Measurements from ENCODE around the gene SLC25A48.
A peak's percentile ranks its signal among the peaks of the same experiment; 100 is the strongest.
"Not testable (repeated sequence)": the region's sequence is repeated elsewhere in the genome, so short reads cannot be mapped to it uniquely, and the experiment has no call there.

Gene SLC25A48

DNA sequence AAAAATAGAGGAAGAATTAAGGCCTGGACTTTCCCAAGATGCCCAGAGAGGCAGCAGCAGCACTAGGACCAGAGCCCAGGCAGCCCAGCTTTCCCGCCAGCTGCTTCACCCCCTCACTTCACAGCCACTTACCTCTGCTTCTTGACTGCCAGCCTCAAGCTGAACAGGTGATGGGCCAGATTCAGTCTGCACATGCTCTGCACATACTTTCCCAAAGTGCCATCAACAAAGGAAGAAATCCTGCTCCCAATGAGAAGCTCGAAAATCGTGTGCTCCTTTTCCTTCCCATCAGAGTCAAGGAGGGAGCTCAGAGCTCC is 4.1 kb upstream of the SLC25A48 start:
- DNase-seq, result no peak

GRCh38 chr5:135830876-135831275 is 3.6 kb upstream of the SLC25A48 start:
- DNase-seq, result no peak

DNA sequence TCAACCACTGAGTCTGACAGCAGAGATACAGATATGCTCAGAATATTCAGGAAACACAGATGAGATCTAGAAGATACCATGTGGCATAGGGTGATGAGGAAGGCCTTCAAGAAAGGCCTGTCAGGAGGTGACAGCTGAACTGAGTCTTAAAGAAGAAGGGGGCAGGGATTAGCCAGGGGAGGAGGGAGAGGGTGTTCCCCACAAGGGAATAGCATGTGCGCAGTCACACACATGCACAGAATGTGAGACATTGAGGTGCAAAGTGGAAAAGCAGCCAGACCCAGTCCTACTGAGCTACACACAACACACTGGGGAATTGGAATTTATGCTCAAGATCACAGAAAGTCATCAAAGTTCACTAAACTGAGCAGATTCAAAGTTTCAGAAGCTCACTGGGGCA is 3.0 kb upstream of the SLC25A48 start:
- no peak for DNase-seq

- DNase-seq, result no peak
These were observed 2.5 kb upstream of the SLC25A48 start for GRCh38 chr5:135831851-135832555.

DNA sequence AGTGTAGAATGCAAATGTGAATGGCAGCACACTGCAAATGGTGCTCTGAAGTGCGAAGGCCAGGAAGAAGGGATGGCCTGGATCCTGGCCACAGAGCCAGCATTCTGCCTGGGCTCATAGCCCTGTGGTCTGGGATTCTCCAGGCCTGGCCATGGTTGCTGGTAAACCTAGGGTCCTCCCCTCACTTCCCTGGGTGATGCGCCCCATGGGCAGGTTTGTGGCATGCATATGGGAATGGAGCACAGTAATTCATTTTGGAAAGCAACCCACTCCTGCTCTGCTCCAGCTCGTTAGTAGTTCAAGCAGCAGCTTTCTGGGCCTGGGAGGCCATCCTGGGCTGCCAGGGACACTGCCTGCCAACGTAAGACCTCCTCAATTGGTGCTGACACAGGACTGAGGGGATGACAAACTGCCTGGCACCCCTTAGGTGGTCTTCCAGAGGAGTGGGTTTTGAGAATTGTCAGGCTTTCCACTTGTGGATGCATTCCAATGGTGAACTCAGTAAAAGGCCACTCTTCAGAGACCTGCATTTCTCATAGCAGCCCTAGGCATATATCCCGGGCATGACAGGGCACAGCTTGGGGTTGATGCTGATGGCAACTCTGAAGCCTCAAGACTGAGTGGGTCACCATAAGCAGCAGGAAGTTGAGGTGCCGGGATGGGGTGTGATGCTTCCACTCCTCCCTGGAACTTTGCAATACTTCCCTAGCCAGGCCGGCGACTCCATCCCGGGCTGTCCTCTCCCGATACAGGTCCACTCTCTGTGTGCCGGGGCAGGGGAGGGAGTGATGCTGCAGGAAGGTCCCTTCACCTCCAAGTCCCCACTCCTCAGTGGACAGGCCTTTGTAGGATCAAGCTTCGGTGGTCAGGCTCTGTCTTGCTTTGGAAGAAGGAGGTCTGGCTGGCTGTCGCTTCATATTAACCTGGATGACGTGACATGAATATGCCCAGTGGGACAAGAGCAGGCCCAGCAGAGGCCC is 1.2 kb upstream of the SLC25A48 start:
- DNase-seq, result no peak

DNA sequence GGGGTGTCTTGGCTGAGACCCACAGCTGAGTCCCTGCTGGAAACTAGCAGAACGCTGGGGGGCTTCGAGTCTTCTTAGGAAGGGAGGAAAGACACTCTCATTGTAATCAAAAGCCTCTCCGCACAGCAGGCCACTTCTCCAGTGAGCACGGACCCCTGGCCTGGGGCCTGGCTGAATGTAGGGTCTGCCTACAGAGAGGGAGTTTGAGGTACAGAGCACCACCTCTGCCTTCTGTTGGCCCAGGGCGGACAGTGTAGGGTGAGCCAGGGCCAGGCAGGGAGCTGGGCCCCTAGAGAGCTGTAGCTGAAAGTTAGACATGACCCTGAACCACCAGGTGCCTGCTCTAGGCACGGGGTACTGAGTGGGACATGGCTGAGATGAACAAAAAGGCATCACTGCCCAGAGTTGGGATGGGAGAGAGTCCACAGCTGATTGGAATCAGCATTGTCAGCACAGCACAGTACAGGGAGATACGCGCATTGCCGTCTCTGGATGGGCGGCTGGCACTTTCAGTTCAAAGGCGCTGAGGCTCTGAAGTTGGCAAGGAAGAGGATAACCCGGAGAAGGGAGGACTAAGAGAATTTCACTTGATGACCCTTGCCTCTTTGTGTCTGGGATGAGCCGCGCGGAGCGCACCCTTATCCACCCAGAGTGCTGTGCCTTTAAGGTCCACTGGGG is 363 bp upstream of the SLC25A48 start:
- DNase-seq, result peak; percentile 35 to 65

- no peak for DNase-seq
These were observed 1.3 kb downstream of the SLC25A48 start for GRCh38 chr5:135835766-135836165.

- DNase-seq, result not testable (repeated sequence)
These were observed 3.9 kb downstream of the SLC25A48 start for GRCh38 chr5:135838395-135838794.

- no peak for DNase-seq
These were observed 5.1 kb downstream of the SLC25A48 start for GRCh38 chr5:135839566-135839965.

- DNase-seq, result no peak
These were observed 6.5 kb downstream of the SLC25A48 start for GRCh38 chr5:135840959-135841358.

- DNase-seq, result peak; percentile 63 to 84
These were observed 8.3 kb downstream of the SLC25A48 start for GRCh38 chr5:135842737-135843136.

- DNase-seq, result peak; percentile 66 to 83
These were observed 9.3 kb downstream of the SLC25A48 start for GRCh38 chr5:135843571-135844337.

DNA sequence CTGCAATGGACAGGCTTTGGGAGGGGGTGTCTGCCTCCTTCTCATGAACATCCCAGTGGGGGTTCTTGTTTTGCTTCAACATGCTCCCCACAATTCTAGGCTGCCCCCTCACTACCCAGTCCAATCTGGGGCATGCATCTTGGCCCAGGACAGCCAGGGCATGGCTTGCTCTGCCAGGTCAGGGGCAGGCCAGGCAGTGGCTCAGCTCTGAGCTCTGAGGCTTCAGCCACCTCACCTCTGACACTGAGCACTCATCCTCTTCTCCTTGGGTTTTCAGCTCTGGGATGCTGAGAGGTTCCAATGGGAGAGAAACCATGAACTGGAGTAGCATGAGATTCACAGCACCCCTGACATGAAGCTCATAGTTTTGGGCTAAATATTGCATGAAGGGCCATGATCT is 11.8 kb downstream of the SLC25A48 start:
- no peak for DNase-seq

DNA sequence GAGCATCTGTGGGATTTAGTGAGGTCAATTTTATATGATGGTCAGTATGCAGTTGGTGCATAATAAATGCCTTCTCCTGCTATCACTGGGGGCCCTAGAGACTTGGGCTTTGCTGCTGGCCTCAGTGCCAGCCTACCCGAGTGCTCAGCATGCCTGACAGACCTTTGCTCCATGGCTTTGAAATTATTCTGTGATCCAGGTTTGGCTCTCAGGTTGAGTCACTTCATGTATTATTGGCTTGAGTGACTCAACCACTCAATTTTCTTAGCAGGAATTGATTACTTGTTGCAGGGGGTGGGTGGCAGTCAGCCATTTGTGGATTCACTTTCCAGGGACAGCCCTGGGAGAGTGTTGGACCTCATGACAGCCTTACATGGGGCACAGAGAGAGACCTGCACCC is 13.5 kb downstream of the SLC25A48 start:
- no peak for DNase-seq

DNA sequence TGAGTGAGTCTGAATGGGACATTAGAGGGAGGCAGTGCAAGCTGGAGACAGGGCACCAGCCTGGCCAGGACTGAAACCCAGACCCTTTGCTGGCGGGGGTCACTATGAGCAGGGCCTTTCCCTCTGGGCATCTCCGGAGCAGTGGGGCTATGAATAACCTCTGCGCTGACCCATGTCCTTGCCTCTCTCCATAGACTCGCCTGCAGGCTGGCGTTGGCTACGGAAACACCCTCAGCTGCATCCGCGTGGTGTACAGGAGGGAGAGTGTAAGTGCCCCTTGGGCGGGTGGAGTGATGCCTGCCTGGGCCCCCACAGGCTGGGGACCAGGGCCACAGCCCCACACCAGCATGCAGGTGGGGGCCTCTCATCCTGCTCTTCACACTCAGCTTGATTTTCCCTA is 15.8 kb downstream of the SLC25A48 start:
- no peak for DNase-seq

GRCh38 chr5:135850671-135851070 is 16.2 kb downstream of the SLC25A48 start:
- no peak for DNase-seq

GRCh38 chr5:135851186-135851914 is 16.9 kb downstream of the SLC25A48 start:
- DNase-seq, result peak; percentile 30 to 65

GRCh38 chr5:135851915-135852845 is 17.7 kb downstream of the SLC25A48 start:
- no peak for DNase-seq

DNA sequence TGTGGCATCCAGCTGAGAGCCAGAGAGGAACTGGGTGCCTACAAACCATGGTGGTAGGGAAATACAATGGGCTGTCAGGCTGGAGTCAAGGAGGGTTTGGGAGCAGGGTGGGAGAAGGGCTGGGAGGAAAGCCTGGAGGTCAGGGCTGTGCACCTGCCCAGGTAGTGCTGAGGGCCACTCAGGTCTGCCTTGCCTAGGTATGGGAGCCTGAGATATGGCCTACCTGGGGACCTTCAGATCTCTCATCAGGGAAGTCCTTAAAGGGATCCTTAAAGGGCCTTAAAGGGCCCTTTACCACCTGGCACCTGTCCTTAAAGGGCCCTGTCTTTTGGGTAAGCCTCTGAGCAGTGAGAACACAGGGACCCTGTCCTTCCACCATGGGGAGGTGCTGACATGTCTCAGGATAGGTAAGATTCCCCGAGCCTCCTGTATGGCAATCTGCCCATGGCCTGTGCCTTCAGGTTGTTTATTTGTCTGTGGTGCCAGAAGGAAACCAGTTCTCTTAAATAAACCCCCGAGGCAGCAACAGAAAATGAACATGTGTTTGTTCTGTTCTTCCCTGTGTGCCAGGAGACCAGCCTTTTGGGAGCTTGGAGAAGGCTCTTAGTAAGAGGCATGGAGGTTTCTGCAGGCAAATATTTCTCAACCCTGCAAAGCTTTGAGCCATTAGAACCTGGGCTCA is 23.3 kb downstream of the SLC25A48 start:
- DNase-seq, result no peak

GRCh38 chr5:135859186-135859585 is 24.7 kb downstream of the SLC25A48 start:
- not testable (repeated sequence) for DNase-seq

All from hippocampal formation (tissue), 2 donors.